Astrocyte (in vitro differentiated cells and primary cell): ENCODE results near the gene ZSCAN10. TPM values are rescaled to one million over a fixed set of nuclear protein-coding genes. Genes with fewer than 3 reads are reported as not detected.
A peak's percentile ranks its signal among the peaks of the same experiment; 100 is the strongest.

Experiments used
- DNase-seq: peaks from one replicate; pipeline ENCODE4 v3.0.0-alpha.2; 2010; ENCODE audit warnings: low read depth
- FAIRE-seq: peaks from 2 replicates; lab custom pipeline; 2011; peaks lifted over from hg19 to GRCh38; lab: Jason Lieb, UNC
- H2AFZ ChIP-seq: 2 replicates; pipeline ENCODE4 v1.6.0; 2012; ENCODE audit warnings: low read depth, low read length, inconsistent platforms
- H3K27ac ChIP-seq: 2 replicates; pipeline ENCODE4 v1.5.1; 2011; ENCODE audit warnings: low read depth, low read length, inconsistent platforms
- H3K27me3 ChIP-seq: 2 replicates; pipeline ENCODE4 v1.6.0; 2011; ENCODE audit warnings: low read length, inconsistent platforms; ENCODE audit not compliant: insufficient read depth
- H3K36me3 ChIP-seq: 2 replicates; pipeline ENCODE4 v1.5.1; 2011; ENCODE audit warnings: low read length, inconsistent platforms; ENCODE audit not compliant: insufficient read depth
- H3K4me1 ChIP-seq: 2 replicates; pipeline ENCODE4 v1.5.1; 2011; ENCODE audit warnings: low read length, inconsistent platforms; ENCODE audit not compliant: insufficient read depth
- H3K4me2 ChIP-seq: 2 replicates; pipeline ENCODE4 v1.6.0; 2012; ENCODE audit warnings: low read length, inconsistent platforms
- H3K4me3 ChIP-seq: 2 replicates; pipeline ENCODE4 v1.5.1; 2011; ENCODE audit warnings: low read depth, mild to moderate bottlenecking, low read length, inconsistent platforms; ENCODE audit not compliant: insufficient read depth
- H3K79me2 ChIP-seq: 2 replicates; pipeline ENCODE4 v1.6.0; 2012; ENCODE audit warnings: mild to moderate bottlenecking, low read length, inconsistent platforms; ENCODE audit not compliant: insufficient read depth
- H3K9ac ChIP-seq: 2 replicates; pipeline ENCODE4 v1.6.0; 2012; ENCODE audit warnings: mild to moderate bottlenecking, low read length, inconsistent platforms
- H3K9me3 ChIP-seq: 2 replicates; pipeline ENCODE4 v1.5.1; 2012; ENCODE audit warnings: low read depth, mild to moderate bottlenecking, low read length, inconsistent platforms; ENCODE audit not compliant: insufficient read depth
- H4K20me1 ChIP-seq: 2 replicates; pipeline ENCODE4 v1.6.0; 2012; ENCODE audit warnings: low read length, inconsistent platforms; ENCODE audit not compliant: insufficient read depth
- H3K27ac Mint-ChIP-seq: one replicate; pipeline ENCODE4 v1.8.0; 2021; ENCODE audit warnings: mild to moderate bottlenecking, mixed read lengths; ENCODE audit not compliant: unreplicated experiment
- H3K27me3 Mint-ChIP-seq: one replicate; pipeline ENCODE4 v1.8.0; 2021; ENCODE audit warnings: low read depth, mixed read lengths; ENCODE audit not compliant: unreplicated experiment
- H3K36me3 Mint-ChIP-seq: one replicate; pipeline ENCODE4 v1.8.0; 2021; ENCODE audit warnings: low read depth, mixed read lengths; ENCODE audit not compliant: unreplicated experiment
- H3K4me1 Mint-ChIP-seq: one replicate; pipeline ENCODE4 v1.8.0; 2021; ENCODE audit warnings: low read depth, mixed read lengths; ENCODE audit not compliant: unreplicated experiment
- H3K4me3 Mint-ChIP-seq: one replicate; pipeline ENCODE4 v1.8.0; 2021; ENCODE audit warnings: mild to moderate bottlenecking, moderate library complexity, mixed read lengths; ENCODE audit not compliant: unreplicated experiment
- H3K9me3 Mint-ChIP-seq: one replicate; pipeline ENCODE4 v1.8.0; 2021; ENCODE audit warnings: mild to moderate bottlenecking, mixed read lengths; ENCODE audit not compliant: unreplicated experiment
- EZH2 ChIP-seq: IDR thresholded peaks from 2 replicates; pipeline ENCODE4 v1.6.1; 2012; ENCODE audit warnings: mild to moderate bottlenecking, low read length, inconsistent platforms; ENCODE audit not compliant: insufficient read depth
- total RNA-seq: library from RNA; stranded (reverse); gene quantifications from 2 replicates; pipeline ENCODE4 v1.2.1, GENCODE V29; 2021
- TF ChIP-seq, protein P1 (sequence below): IDR thresholded peaks from 2 replicates; pipeline ENCODE4 v1.5.1; 2011; ENCODE audit warnings: low read depth, mild to moderate bottlenecking, inconsistent platforms, low read length, moderate library complexity; ENCODE audit not compliant: insufficient read depth

ZSCAN10 gene
- total RNA-seq, 1 donor from 2014 or later = 0.25 TPM

DNA sequence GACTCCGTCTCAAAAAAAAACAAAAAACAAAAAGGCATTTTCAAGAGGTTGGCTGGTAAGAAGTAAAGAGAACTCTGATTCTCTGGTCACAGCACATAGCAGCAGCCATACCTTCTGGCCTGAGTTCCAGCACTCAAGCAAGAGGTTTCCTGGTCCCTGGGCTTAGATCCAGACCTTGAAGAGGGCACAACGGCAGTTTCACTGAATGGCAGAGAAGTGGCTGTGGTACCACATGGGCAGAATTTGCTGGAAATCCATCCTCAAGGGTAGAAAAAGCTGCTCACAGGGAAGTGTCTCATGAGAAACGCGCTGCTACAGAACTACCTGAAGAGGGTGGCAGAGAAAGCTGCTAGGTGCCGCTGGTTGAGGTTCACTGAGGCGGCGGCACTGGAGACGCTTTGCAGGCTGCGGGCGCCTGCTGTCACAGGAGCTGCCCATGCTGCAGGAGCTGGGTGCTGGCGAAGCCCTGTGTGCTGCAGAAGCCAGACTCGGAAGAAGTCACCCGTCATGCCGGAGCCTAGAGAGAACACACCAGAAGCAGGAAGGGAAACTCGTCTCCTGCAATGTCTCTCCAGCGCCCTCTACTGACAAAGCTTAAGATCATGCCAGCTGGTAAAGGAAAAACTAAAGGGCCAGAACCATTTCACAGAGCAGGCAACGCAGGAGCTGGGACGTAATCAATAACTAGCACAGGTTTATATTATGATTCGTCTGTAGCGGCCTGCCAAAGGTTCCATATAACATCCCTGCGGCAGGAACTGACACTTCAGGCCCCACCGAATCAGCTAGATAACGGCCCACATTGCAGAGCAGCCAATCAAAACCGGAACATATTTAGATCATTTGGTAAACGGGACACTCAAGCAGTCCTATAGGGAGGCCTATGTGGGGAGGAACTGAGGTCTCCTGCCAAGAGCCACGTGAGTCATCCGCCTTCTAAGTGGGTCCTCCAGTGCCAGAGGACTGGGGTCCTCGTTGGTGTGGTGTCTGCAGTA lies 30.3 kb upstream of the ZSCAN10 start:
- peak overlapping the region; percentile 62 for H3K27ac Mint-ChIP-seq
- H3K9me3 Mint-ChIP-seq = no peaks in the 10 kb centered on the region
- H3K27me3 Mint-ChIP-seq = no peaks in the 10 kb centered on the region
- peak overlapping the region; percentile 11 for H3K9ac ChIP-seq
- TF ChIP-seq, protein P1, sequence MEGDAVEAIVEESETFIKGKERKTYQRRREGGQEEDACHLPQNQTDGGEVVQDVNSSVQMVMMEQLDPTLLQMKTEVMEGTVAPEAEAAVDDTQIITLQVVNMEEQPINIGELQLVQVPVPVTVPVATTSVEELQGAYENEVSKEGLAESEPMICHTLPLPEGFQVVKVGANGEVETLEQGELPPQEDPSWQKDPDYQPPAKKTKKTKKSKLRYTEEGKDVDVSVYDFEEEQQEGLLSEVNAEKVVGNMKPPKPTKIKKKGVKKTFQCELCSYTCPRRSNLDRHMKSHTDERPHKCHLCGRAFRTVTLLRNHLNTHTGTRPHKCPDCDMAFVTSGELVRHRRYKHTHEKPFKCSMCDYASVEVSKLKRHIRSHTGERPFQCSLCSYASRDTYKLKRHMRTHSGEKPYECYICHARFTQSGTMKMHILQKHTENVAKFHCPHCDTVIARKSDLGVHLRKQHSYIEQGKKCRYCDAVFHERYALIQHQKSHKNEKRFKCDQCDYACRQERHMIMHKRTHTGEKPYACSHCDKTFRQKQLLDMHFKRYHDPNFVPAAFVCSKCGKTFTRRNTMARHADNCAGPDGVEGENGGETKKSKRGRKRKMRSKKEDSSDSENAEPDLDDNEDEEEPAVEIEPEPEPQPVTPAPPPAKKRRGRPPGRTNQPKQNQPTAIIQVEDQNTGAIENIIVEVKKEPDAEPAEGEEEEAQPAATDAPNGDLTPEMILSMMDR = peak; percentile 96
- no peak for TF ChIP-seq EZH2
- peaks cover 28% of the 10 kb centered on the region for H3K79me2 ChIP-seq
- no peaks in the 10 kb centered on the region for H3K27me3 ChIP-seq
- H3K4me2 ChIP-seq = peak overlapping the region; percentile 70
- H3K4me1 ChIP-seq = peaks cover 10% of the 10 kb centered on the region
- DNase-seq (peak; percentile 68), FAIRE-seq (peak; percentile 9)
- H3K9me3 ChIP-seq = no peaks in the 10 kb centered on the region
- peaks cover 11% of the 10 kb centered on the region for H3K36me3 ChIP-seq
- peak overlapping the region; percentile 50 for H3K4me3 Mint-ChIP-seq
- H3K4me3 ChIP-seq = peak overlapping the region; percentile 18
- H3K27ac ChIP-seq = no peak overlapping the region
- peak overlapping the region; percentile 16 for H2AFZ ChIP-seq
- peaks cover 3% of the 10 kb centered on the region for H4K20me1 ChIP-seq
- H3K36me3 Mint-ChIP-seq = peaks cover 8% of the 10 kb centered on the region
- peaks cover 7% of the 10 kb centered on the region for H3K4me1 Mint-ChIP-seq

DNA sequence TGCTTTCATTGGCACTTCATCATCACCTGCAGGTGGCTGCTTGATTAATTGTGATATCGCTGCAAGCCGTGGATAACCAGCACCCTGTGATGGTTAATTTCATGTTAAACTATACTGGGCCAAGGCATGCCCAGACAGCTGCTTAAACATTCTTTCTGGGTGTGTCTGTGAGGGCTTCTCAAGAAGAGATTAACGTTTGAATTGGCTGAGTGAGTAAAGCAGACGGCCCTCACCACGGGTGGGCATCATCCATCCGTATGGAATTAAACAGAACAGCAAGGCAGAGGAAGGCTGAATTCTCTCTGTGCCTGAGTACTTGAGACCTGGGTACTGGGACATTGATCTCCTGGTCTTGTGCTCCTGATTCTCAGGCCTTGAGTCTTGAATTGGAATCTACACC lies 28.7 kb upstream of the ZSCAN10 start:
- Histone ChIP-seq H3K4me3 (no peak overlapping the region), H3K27me3 (no peaks in the 10 kb centered on the region), H3K27ac (no peak overlapping the region), H3K9me3 (no peaks in the 10 kb centered on the region), H3K4me1 (peaks cover 16% of the 10 kb centered on the region), H3K79me2 (peaks cover 13% of the 10 kb centered on the region), H3K4me2 (no peak overlapping the region), H4K20me1 (peaks cover 3% of the 10 kb centered on the region), H3K9ac (no peak overlapping the region), H2AFZ (no peak overlapping the region), H3K36me3 (peaks cover 11% of the 10 kb centered on the region)
- no peak overlapping the region for H3K4me3 Mint-ChIP-seq
- H3K27ac Mint-ChIP-seq = no peak overlapping the region
- no peak for FAIRE-seq
- peaks cover 8% of the 10 kb centered on the region for H3K36me3 Mint-ChIP-seq
- DNase-seq = no peak
- H3K9me3 Mint-ChIP-seq = no peaks in the 10 kb centered on the region
- no peaks in the 10 kb centered on the region for H3K27me3 Mint-ChIP-seq
- H3K4me1 Mint-ChIP-seq = peaks cover 10% of the 10 kb centered on the region
- TF ChIP-seq EZH2 = no peak
- TF ChIP-seq, protein P1 = no peak
